Gastrocnemius medialis (tissue), 4 donors: ENCODE data around the gene ARHGAP9.

ENCODE experiments used
- POLR2A ChIP-seq, 2 donors: fragments of 450-650 bp; IDR thresholded peaks; one replicate each; pipeline ENCODE4 v1.6.1; 2017; ENCODE audit warnings: antibody characterized with exemption in 2 of 2, mild to moderate bottlenecking in 2 of 2, moderate library complexity in 2 of 2
- TF ChIP-seq, protein P1 (sequence below), 5 experiments: fragments of 450-650 bp in 3 of 5; fragments of 200-600 bp in 2 of 5; sonication (generic) in 2 of 5; IDR thresholded peaks in 4 of 5; conservative IDR thresholded peaks in 1 of 5; 1 replicate in 4 of 5; 2 replicates in 1 of 5; pipeline ENCODE4 v1.5.1; 2016 to 2019; ENCODE audit warnings: antibody characterized with exemption in 5 of 5, mild to moderate bottlenecking in 3 of 5, moderate library complexity in 3 of 5

GRCh38 chr12:57462251-57462911, 17.3 kb downstream of the ARHGAP9 start:
- TF ChIP-seq, protein P1, sequence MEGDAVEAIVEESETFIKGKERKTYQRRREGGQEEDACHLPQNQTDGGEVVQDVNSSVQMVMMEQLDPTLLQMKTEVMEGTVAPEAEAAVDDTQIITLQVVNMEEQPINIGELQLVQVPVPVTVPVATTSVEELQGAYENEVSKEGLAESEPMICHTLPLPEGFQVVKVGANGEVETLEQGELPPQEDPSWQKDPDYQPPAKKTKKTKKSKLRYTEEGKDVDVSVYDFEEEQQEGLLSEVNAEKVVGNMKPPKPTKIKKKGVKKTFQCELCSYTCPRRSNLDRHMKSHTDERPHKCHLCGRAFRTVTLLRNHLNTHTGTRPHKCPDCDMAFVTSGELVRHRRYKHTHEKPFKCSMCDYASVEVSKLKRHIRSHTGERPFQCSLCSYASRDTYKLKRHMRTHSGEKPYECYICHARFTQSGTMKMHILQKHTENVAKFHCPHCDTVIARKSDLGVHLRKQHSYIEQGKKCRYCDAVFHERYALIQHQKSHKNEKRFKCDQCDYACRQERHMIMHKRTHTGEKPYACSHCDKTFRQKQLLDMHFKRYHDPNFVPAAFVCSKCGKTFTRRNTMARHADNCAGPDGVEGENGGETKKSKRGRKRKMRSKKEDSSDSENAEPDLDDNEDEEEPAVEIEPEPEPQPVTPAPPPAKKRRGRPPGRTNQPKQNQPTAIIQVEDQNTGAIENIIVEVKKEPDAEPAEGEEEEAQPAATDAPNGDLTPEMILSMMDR (IDR thresholded peaks at IDR 0.05 in 4 of 5, conservative IDR thresholded peaks at IDR 0.05 in 1 of 5) = peak; percentile 93 to 95 (median 95)
- TF ChIP-seq POLR2A (IDR thresholded peaks at IDR 0.05) = peak; percentile 7 to 29
